Mesenchymal stem cell (in vitro differentiated cells and primary cell): ENCODE results near the gene AKAP10.
"Not testable (repeated sequence)": the region's sequence is repeated elsewhere in the genome, so short reads cannot be mapped to it uniquely, and the experiment has no call there.

ENCODE experiments used
- DNase-seq: peaks from one replicate; pipeline ENCODE4 v3.0.0-alpha.2; 2013
- H2AFZ ChIP-seq: one replicate; pipeline ENCODE4 v1.6.1; 2013; ENCODE audit warnings: low read depth, mild to moderate bottlenecking, control low read depth, inconsistent platforms, low read length, moderate library complexity
- H2AK5ac ChIP-seq: 2 replicates; pipeline ENCODE4 v1.6.1; 2013; ENCODE audit warnings: low read length, moderate library complexity, mild to moderate bottlenecking, inconsistent platforms; ENCODE audit not compliant: severe bottlenecking
- H2BK120ac ChIP-seq: one replicate; pipeline ENCODE4 v1.6.1; 2013; ENCODE audit warnings: low read depth, mild to moderate bottlenecking, inconsistent platforms, low read length, moderate library complexity
- H2BK12ac ChIP-seq, 2 experiments: one replicate each; pipeline ENCODE4 v1.6.1; 2013; ENCODE audit warnings: inconsistent platforms in 2 of 2, low read length in 2 of 2, mild to moderate bottlenecking in 2 of 2, moderate library complexity in 2 of 2, control low read depth in 1 of 2
- H2BK15ac ChIP-seq: one replicate; pipeline ENCODE4 v1.6.1; 2013; ENCODE audit warnings: mild to moderate bottlenecking, low read depth, inconsistent platforms; ENCODE audit not compliant: poor library complexity, severe bottlenecking
- H2BK5ac ChIP-seq: 2 replicates; pipeline ENCODE4 v1.6.1; 2013; ENCODE audit warnings: low read depth, mild to moderate bottlenecking, low read length, control low read depth, inconsistent platforms; ENCODE audit not compliant: poor library complexity, severe bottlenecking
- H3K14ac ChIP-seq, 2 experiments: one replicate each; pipeline ENCODE4 v1.6.1; 2013; ENCODE audit warnings: inconsistent platforms in 2 of 2, low read length in 2 of 2, control low read depth in 1 of 2, mild to moderate bottlenecking in 1 of 2, moderate library complexity in 1 of 2
- H3K18ac ChIP-seq, 2 experiments: one replicate each; pipeline ENCODE4 v1.6.1; 2013; ENCODE audit warnings: inconsistent platforms in 2 of 2, low read length in 2 of 2, control low read depth in 1 of 2, low read depth in 1 of 2, mild to moderate bottlenecking in 1 of 2
- H3K23ac ChIP-seq, 2 experiments: one replicate each; pipeline ENCODE4 v1.6.1; 2013; ENCODE audit warnings: inconsistent platforms in 2 of 2, low read length in 2 of 2, mild to moderate bottlenecking in 2 of 2, moderate library complexity in 2 of 2, control low read depth in 1 of 2
- H3K27ac ChIP-seq: 2 replicates; pipeline ENCODE4 v1.5.1; 2013; ENCODE audit warnings: mild to moderate bottlenecking, moderate library complexity, low read length, control low read depth, inconsistent platforms; ENCODE audit not compliant: poor library complexity, severe bottlenecking
- H3K27me3 ChIP-seq, 2 experiments: 2 replicates each; pipeline versions ENCODE4 v1.6.1 to v1.7.0; 2013; ENCODE audit warnings: low read length in 2 of 2, mild to moderate bottlenecking in 2 of 2, moderate library complexity in 2 of 2, control low read depth in 1 of 2, inconsistent platforms in 1 of 2; ENCODE audit not compliant: control insufficient read depth in 1 of 2, insufficient read depth in 1 of 2
- H3K36me3 ChIP-seq, 2 experiments: 2 replicates each; pipeline versions ENCODE4 v1.6.1 to v1.7.0; 2013; ENCODE audit warnings: low read length in 2 of 2, control low read depth in 1 of 2, inconsistent platforms in 1 of 2, low read depth in 1 of 2, mild to moderate bottlenecking in 1 of 2; ENCODE audit not compliant: insufficient read depth in 2 of 2, control insufficient read depth in 1 of 2
- H3K4ac ChIP-seq, 2 experiments: one replicate each; pipeline ENCODE4 v1.6.1; 2013; ENCODE audit warnings: inconsistent platforms in 2 of 2, low read length in 2 of 2, mild to moderate bottlenecking in 2 of 2, moderate library complexity in 2 of 2, control low read depth in 1 of 2, low read depth in 1 of 2
- H3K4me1 ChIP-seq: 2 replicates; pipeline ENCODE4 v1.6.1; 2013; ENCODE audit warnings: low read depth, low read length, control low read depth; ENCODE audit not compliant: control insufficient read depth, insufficient read depth
- H3K4me2 ChIP-seq: 2 replicates; pipeline ENCODE4 v1.6.1; 2013; ENCODE audit warnings: low read length, mild to moderate bottlenecking, inconsistent platforms; ENCODE audit not compliant: poor library complexity, severe bottlenecking
- H3K4me3 ChIP-seq, 2 experiments: 2 replicates each; pipeline versions ENCODE4 v1.5.1 to v1.7.0; 2013; ENCODE audit warnings: low read length in 2 of 2, mild to moderate bottlenecking in 2 of 2, control low read depth in 1 of 2, low read depth in 1 of 2; ENCODE audit not compliant: insufficient read depth in 1 of 2
- H3K79me1 ChIP-seq: replicated peaks from 2 replicates; pipeline ENCODE4 v1.6.1; 2013; ENCODE audit warnings: mild to moderate bottlenecking, control low read depth, low read length, inconsistent platforms; ENCODE audit not compliant: poor library complexity, severe bottlenecking
- H3K9ac ChIP-seq: 2 replicates; pipeline ENCODE4 v1.7.0; 2013; ENCODE audit warnings: mild to moderate bottlenecking, low read length, moderate library complexity
- H3K9me3 ChIP-seq: 2 replicates; pipeline ENCODE4 v1.7.0; 2013; ENCODE audit warnings: mild to moderate bottlenecking, low read length; ENCODE audit not compliant: control insufficient read depth
- H4K8ac ChIP-seq: one replicate; pipeline ENCODE4 v1.6.1; 2013; ENCODE audit warnings: inconsistent platforms, mild to moderate bottlenecking, low read length, moderate library complexity
- H4K91ac ChIP-seq: one replicate; pipeline ENCODE4 v1.6.1; 2013; ENCODE audit warnings: mild to moderate bottlenecking, low read length, inconsistent platforms
- WGBS: methylation state at CpG from one replicate; pipeline ENCODE4 v1.1.7; 2013; ENCODE audit warnings: mixed read lengths; 5-methylcytosine and 5-hydroxymethylcytosine counted together

AKAP10 gene

GRCh38 chr17:19978209-19978802 is 678 bp upstream of the AKAP10 start:
- Histone ChIP-seq H3K9ac (peak overlapping the region; percentile 92), H3K4me1 (peaks cover 11% of the 10 kb centered on the region), H3K4me2 (peak overlapping the region; percentile 91), H4K91ac (peak overlapping the region; percentile 93), H2BK12ac (peak overlapping the region; percentile 29 to 33), H3K27me3 (no peaks in the 10 kb centered on the region), H3K27ac (peak overlapping the region; percentile 74), H2BK15ac (peak overlapping the region; percentile 48), H3K9me3 (no peaks in the 10 kb centered on the region), H2BK120ac (peak overlapping the region; percentile 77), H3K14ac (peak overlapping the region in 1 of 2 experiments; percentile 64), H3K4ac (peak overlapping the region; percentile 95 to 96), H2AK5ac (peak overlapping the region; percentile 87), H3K18ac (peak overlapping the region; percentile 97 to 99), H3K23ac (peak overlapping the region in 1 of 2 experiments; percentile 94), H3K4me3 (peak overlapping the region; percentile 68 to 84), H4K8ac (peak overlapping the region; percentile 100), H3K36me3 (peaks cover 3 to 11% of the 10 kb centered on the region in 2 experiments), H3K79me1 (peaks cover 4% of the 10 kb centered on the region), H2BK5ac (no peak overlapping the region), H2AFZ (peak overlapping the region; percentile 98)
- DNase-seq: peak; percentile 11
- WGBS: 56% methylated on average over 22 of the region's 22 CpGs

- Histone ChIP-seq H2AFZ (no peak overlapping the region), H3K14ac (no peak overlapping the region), H2AK5ac (no peak overlapping the region), H2BK120ac (no peak overlapping the region), H3K23ac (no peak overlapping the region), H3K27me3 (no peaks in the 10 kb centered on the region), H3K27ac (no peak overlapping the region), H4K91ac (no peak overlapping the region), H3K9ac (no peak overlapping the region), H3K4me2 (no peak overlapping the region), H3K4ac (no peak overlapping the region), H3K4me1 (peaks cover 11% of the 10 kb centered on the region), H3K36me3 (peaks cover 11 to 28% of the 10 kb centered on the region in 2 experiments), H4K8ac (no peak overlapping the region), H2BK15ac (no peak overlapping the region), H3K4me3 (peak overlapping the region in 1 of 2 experiments; percentile 2), H3K9me3 (no peaks in the 10 kb centered on the region), H2BK5ac (no peak overlapping the region), H3K79me1 (peaks cover 4% of the 10 kb centered on the region), H3K18ac (no peak overlapping the region), H2BK12ac (no peak overlapping the region)
- WGBS: 97% methylated on average over 3 of the region's 3 CpGs
- no peak for DNase-seq
Measured at GRCh38 chr17:19975601-19976000, 2.0 kb downstream of the AKAP10 start.

- H3K18ac ChIP-seq: no peak overlapping the region
- H2AFZ ChIP-seq: no peak overlapping the region
- H3K4me3 ChIP-seq: no peak overlapping the region
- no peak overlapping the region for H4K8ac ChIP-seq
- H2AK5ac ChIP-seq: no peak overlapping the region
- no peaks in the 10 kb centered on the region for H3K9me3 ChIP-seq
- H3K9ac ChIP-seq: no peak overlapping the region
- no peak overlapping the region for H3K23ac ChIP-seq
- no peak overlapping the region for H3K4ac ChIP-seq
- no peak overlapping the region for H2BK120ac ChIP-seq
- H2BK12ac ChIP-seq: no peak overlapping the region
- H3K4me1 ChIP-seq: peaks cover 7% of the 10 kb centered on the region
- no peak overlapping the region for H3K14ac ChIP-seq
- no peak overlapping the region for H4K91ac ChIP-seq
- DNase-seq: peak; percentile 13
- H3K4me2 ChIP-seq: no peak overlapping the region
- no peak overlapping the region for H2BK5ac ChIP-seq
- H3K27ac ChIP-seq: no peak overlapping the region
- 78% methylated on average over 1 of the region's 2 CpGs for WGBS
- H3K36me3 ChIP-seq: peaks cover 15 to 51% of the 10 kb centered on the region in 2 experiments
- peaks cover 4% of the 10 kb centered on the region for H3K79me1 ChIP-seq
- H2BK15ac ChIP-seq: no peak overlapping the region
- no peaks in the 10 kb centered on the region for H3K27me3 ChIP-seq
Measured at GRCh38 chr17:19973156-19973555, 4.5 kb downstream of the AKAP10 start.

- not testable (repeated sequence) for DNase-seq, H2BK12ac ChIP-seq, H3K4me2 ChIP-seq, H4K8ac ChIP-seq, H2AK5ac ChIP-seq, H3K27ac ChIP-seq, H3K18ac ChIP-seq, H4K91ac ChIP-seq, H3K23ac ChIP-seq, H2BK120ac ChIP-seq, H3K9me3 ChIP-seq, H3K4ac ChIP-seq, H2AFZ ChIP-seq, H3K14ac ChIP-seq, H2BK5ac ChIP-seq, H3K79me1 ChIP-seq, H3K4me1 ChIP-seq, H3K4me3 ChIP-seq, H3K27me3 ChIP-seq, H2BK15ac ChIP-seq, H3K9ac ChIP-seq
- 56% methylated on average over 1 of the region's 2 CpGs for WGBS
- H3K36me3 ChIP-seq: peaks cover 20 to 76% of the 10 kb centered on the region in 2 experiments
Measured at GRCh38 chr17:19962954-19963353, 14.7 kb downstream of the AKAP10 start.
